ENCODE data around the gene ENOSF1. TPM values are rescaled to one million over a fixed set of nuclear protein-coding genes. Genes with fewer than 3 reads are reported as not detected.

The ENOSF1 gene
- total and polyA plus RNA-seq, 12 donors, result 10.5 to 68.3 (median 23.3) TPM

- peak within 1 kb of the TSS in 7 of 10 donors; percentile 8 to 73 (median 39) for H3K27ac ChIP-seq
- 0% methylated on average over 74 to 79 of the region's 79 CpGs for WGBS, 2 donors
Measured at GRCh38 chr18:657311-658000, 55.0 kb downstream of the ENOSF1 start, which contains the start of gene TYMS. TYMS (plus strand) TSS chr18:657653; CDS start chr18:657743, 90 bp downstream.

GRCh38 chr18:655445-655844, 57.0 kb downstream of the ENOSF1 start:
- Histone ChIP-seq H3K27me3 (peaks cover 0 to 35% (median 6%) of the 10 kb centered on the region in 7 donors), H3K4me3 (no peak overlapping the region), H3K9me3 (no peaks in the 10 kb centered on the region), H3K4me1 (peaks cover 0 to 17% (median 9%) of the 10 kb centered on the region in 9 donors), H3K27ac (no peak overlapping the region), H3K36me3 (peaks cover 0 to 2% (median 0%) of the 10 kb centered on the region in 9 donors)
- ATAC-seq (no peak), DNase-seq (no peak)
- WGBS, 2 donors, result 86 to 89% methylated on average over 6 of the region's 6 CpGs
- TF ChIP-seq CTCF (IDR thresholded peaks at IDR 0.05), result no peak
- intact Hi-C loops (cut with DNase I), result no loop called here

More at GRCh38 chr18:657311-658000, 55.0 kb downstream of the ENOSF1 start, which contains the start of gene TYMS:
- H3K4me1 ChIP-seq, result peaks cover 0 to 17% (median 9%) of the 10 kb centered on the region in 9 donors
- peaks cover 0 to 19% (median 6%) of the 10 kb centered on the region in 7 donors for H3K27me3 ChIP-seq
- peak within 1 kb of the TSS; percentile 59 to 94 (median 81) for H3K4me3 ChIP-seq
- intact Hi-C loops (cut with DNase I), result no loop called here
- peak in 2 of 9 donors; percentile 8 to 24 for TF ChIP-seq CTCF (IDR thresholded peaks at IDR 0.05)
- H3K9me3 ChIP-seq, result no peaks in the 10 kb centered on the region
- peak; percentile 18 to 34 for DNase-seq
- ATAC-seq, result peak; percentile 40 to 71 (median 50)
- peaks cover 0 to 5% (median 0%) of the 10 kb centered on the region in 9 donors for H3K36me3 ChIP-seq

- ATAC-seq, result no peak
- DNase-seq, result no peak
- no peak for TF ChIP-seq CTCF (IDR thresholded peaks at IDR 0.05)
- Histone ChIP-seq H3K27ac (no peak overlapping the region), H3K36me3 (no peaks in the 10 kb centered on the region), H3K27me3 (peaks cover 0 to 36% (median 6%) of the 10 kb centered on the region in 7 donors), H3K9me3 (no peaks in the 10 kb centered on the region), H3K4me3 (no peak overlapping the region), H3K4me1 (peaks cover 0 to 17% (median 9%) of the 10 kb centered on the region in 9 donors)
- intact Hi-C loops (cut with DNase I), result no loop called here
- WGBS, 2 donors, result 94 to 95% methylated on average over 4 of the region's 4 CpGs
Measured at GRCh38 chr18:654601-655000, 57.8 kb downstream of the ENOSF1 start.

GRCh38 chr18:653512-653911, 58.9 kb downstream of the ENOSF1 start:
- Histone ChIP-seq H3K9me3 (no peaks in the 10 kb centered on the region), H3K4me1 (peaks cover 0 to 11% (median 5%) of the 10 kb centered on the region in 9 donors), H3K36me3 (no peaks in the 10 kb centered on the region), H3K27me3 (peaks cover 0 to 35% (median 9%) of the 10 kb centered on the region in 7 donors), H3K27ac (no peak overlapping the region), H3K4me3 (no peak overlapping the region)
- ATAC-seq (no peak), DNase-seq (no peak)
- WGBS, 2 donors, result 97 to 98% methylated on average over 2 of the region's 2 CpGs
- intact Hi-C loops (cut with DNase I), result no loop called here
- TF ChIP-seq CTCF (IDR thresholded peaks at IDR 0.05), result no peak

Measured in heart right ventricle (tissue), 16 donors.